ENCODE data around the gene UBE2H. TPM values are rescaled to one million over a fixed set of nuclear protein-coding genes. Genes with fewer than 3 reads are reported as not detected.
"Not testable (repeated sequence)": the region's sequence is repeated elsewhere in the genome, so short reads cannot be mapped to it uniquely, and the experiment has no call there.

Gene UBE2H
- total RNA-seq, 1 donor = 76.3 TPM

GRCh38 chr7:129903935-129904334, 48.8 kb downstream of the UBE2H start:
- Histone ChIP-seq H3K9me3 (ENCODE audit: low read depth, low read length) (no peaks in the 10 kb centered on the region), H3K27me3 (ENCODE audit: insufficient read depth, low read length) (no peaks in the 10 kb centered on the region), H3K4me1 (ENCODE audit: insufficient read depth, low read length) (peaks cover 51% of the 10 kb centered on the region), H3K4me3 (ENCODE audit: low read length) (no peak overlapping the region)

DNA sequence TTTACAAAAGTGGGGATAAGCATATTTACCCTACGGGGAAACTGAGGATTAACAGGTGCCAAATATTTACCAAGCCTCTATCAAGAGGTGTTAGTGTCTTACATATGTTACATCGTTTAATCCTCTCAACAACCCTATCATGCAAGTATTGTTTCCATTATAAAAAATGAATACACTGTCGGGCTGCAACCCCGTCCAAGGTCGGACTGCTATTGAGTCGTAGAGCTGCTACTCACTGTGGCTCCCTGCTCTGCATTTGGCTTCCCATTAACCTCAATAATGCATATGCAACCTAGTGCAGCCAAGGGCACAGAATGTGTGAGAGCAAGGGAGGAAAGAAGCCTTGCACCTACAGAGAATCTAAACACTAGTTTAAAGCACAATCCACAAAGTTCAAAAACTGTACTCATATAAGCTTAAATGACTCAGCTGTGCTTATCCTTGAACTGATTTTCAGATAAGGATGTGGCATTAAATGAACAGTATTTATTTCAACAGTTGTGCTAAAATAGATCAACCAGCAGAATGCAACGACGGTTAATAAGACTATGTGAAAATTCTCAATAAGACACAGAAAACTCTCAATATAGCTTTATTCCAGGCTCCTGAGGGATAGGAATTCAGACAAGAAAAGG, 49.9 kb downstream of the UBE2H start:
- Histone ChIP-seq H3K9me3 (ENCODE audit: low read depth, low read length) (no peaks in the 10 kb centered on the region), H3K4me3 (ENCODE audit: low read length) (no peak overlapping the region), H3K27me3 (ENCODE audit: insufficient read depth, low read length) (no peaks in the 10 kb centered on the region), H3K4me1 (ENCODE audit: insufficient read depth, low read length) (peaks cover 51% of the 10 kb centered on the region)

DNA sequence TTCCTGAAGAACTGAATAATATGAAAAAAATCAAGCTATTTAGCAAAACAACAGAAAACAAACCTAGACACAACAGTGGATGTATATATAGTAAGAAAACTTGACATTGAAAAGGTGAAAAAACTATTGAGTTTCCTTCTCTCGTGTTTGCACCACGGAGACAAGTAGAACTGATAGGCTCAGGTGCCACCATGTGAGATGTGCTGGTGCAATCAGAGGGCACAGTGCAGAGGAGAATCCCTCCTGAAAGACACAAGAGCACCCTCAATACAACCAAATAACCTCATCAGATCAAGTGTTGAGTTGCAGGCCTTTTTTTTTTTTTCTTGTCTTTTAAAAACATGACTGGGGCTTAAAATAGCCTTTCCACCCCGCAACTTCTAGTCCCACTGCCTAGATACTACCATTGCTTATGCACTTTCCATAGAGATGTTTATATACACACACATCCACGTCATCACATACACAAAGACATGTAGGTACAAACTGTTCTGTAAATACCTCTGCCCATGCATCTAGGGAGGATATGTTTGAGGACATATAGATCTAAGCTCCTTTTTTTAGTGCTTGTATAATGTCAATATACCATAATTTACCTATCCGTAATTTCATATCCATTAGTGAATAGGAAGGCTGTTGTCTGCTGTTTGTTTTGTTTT, 54.1 kb downstream of the UBE2H start:
- H3K4me1 ChIP-seq (ENCODE audit: insufficient read depth, low read length) = peaks cover 15% of the 10 kb centered on the region
- no peaks in the 10 kb centered on the region for H3K27me3 ChIP-seq (ENCODE audit: insufficient read depth, low read length)
- H3K9me3 ChIP-seq (ENCODE audit: low read depth, low read length) = no peaks in the 10 kb centered on the region
- no peak overlapping the region for H3K4me3 ChIP-seq (ENCODE audit: low read length)

DNA sequence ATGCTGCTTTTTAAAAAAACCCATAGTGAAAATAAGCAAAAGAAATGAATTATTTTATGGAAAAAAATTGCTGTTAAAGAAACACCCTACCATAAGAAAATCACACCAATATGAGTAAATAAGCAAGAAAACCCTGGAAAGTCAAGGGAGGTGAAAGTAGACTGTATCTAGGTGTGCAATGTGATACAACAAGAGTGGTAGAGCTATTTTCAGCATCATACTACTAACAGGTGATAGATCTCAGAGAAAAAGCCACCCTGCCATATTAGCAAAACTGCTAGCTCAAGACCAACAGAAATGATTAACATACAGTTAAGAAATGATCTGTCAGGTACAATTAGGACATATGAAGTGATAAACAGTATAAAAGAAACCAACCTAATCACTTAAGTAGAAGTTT, 54.8 kb downstream of the UBE2H start:
- Histone ChIP-seq H3K4me3 (ENCODE audit: low read length) (no peak overlapping the region), H3K4me1 (ENCODE audit: insufficient read depth, low read length) (peaks cover 9% of the 10 kb centered on the region), H3K27me3 (ENCODE audit: insufficient read depth, low read length) (no peaks in the 10 kb centered on the region), H3K9me3 (ENCODE audit: low read depth, low read length) (no peaks in the 10 kb centered on the region)

GRCh38 chr7:129896568-129897382, 56.0 kb downstream of the UBE2H start:
- no peaks in the 10 kb centered on the region for H3K4me1 ChIP-seq (ENCODE audit: insufficient read depth, low read length)
- H3K4me3 ChIP-seq (ENCODE audit: low read length) = no peak overlapping the region
- H3K9me3 ChIP-seq (ENCODE audit: low read depth, low read length) = no peaks in the 10 kb centered on the region
- no peaks in the 10 kb centered on the region for H3K27me3 ChIP-seq (ENCODE audit: insufficient read depth, low read length)

GRCh38 chr7:129894184-129894583, 58.6 kb downstream of the UBE2H start:
- not testable (repeated sequence) for H3K9me3 ChIP-seq (ENCODE audit: low read depth, low read length); H3K4me1 ChIP-seq (ENCODE audit: insufficient read depth, low read length); H3K4me3 ChIP-seq (ENCODE audit: low read length); H3K27me3 ChIP-seq (ENCODE audit: insufficient read depth, low read length)

GRCh38 chr7:129890090-129890489, 62.7 kb downstream of the UBE2H start:
- Histone ChIP-seq H3K4me1 (ENCODE audit: insufficient read depth, low read length) (no peaks in the 10 kb centered on the region), H3K9me3 (ENCODE audit: low read depth, low read length) (no peaks in the 10 kb centered on the region), H3K27me3 (ENCODE audit: insufficient read depth, low read length) (no peaks in the 10 kb centered on the region), H3K4me3 (ENCODE audit: low read length) (no peak overlapping the region)

- Histone ChIP-seq H3K4me1 (ENCODE audit: insufficient read depth, low read length) (no peaks in the 10 kb centered on the region), H3K4me3 (ENCODE audit: low read length) (no peak overlapping the region), H3K9me3 (ENCODE audit: low read depth, low read length) (no peaks in the 10 kb centered on the region), H3K27me3 (ENCODE audit: insufficient read depth, low read length) (no peaks in the 10 kb centered on the region)
Measured at GRCh38 chr7:129889133-129889844, 63.5 kb downstream of the UBE2H start.

GRCh38 chr7:129887865-129888264, 64.9 kb downstream of the UBE2H start:
- no peaks in the 10 kb centered on the region for H3K9me3 ChIP-seq (ENCODE audit: low read depth, low read length)
- H3K27me3 ChIP-seq (ENCODE audit: insufficient read depth, low read length) = no peaks in the 10 kb centered on the region
- no peak overlapping the region for H3K4me3 ChIP-seq (ENCODE audit: low read length)
- no peaks in the 10 kb centered on the region for H3K4me1 ChIP-seq (ENCODE audit: insufficient read depth, low read length)

DNA sequence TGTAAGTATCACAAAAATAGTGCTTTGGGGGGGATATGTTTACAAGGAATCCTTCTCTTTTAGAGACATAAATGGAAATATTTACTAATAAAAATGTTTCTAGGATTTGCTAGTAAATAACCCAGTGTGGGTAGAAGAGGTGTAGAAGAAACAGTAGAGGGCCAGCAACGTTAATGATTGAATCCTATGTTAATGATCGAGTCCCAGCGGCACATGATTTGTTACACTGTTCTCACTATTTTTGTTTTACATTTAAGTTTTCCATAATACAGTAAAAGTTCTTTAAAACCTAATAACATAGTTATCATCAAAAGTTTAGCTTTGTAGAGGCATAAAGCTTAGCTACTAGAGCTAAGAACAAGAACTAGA, 66.0 kb downstream of the UBE2H start:
- no peak overlapping the region for H3K4me3 ChIP-seq (ENCODE audit: low read length)
- H3K4me1 ChIP-seq (ENCODE audit: insufficient read depth, low read length) = no peaks in the 10 kb centered on the region
- H3K9me3 ChIP-seq (ENCODE audit: low read depth, low read length) = no peaks in the 10 kb centered on the region
- H3K27me3 ChIP-seq (ENCODE audit: insufficient read depth, low read length) = no peaks in the 10 kb centered on the region

DNA sequence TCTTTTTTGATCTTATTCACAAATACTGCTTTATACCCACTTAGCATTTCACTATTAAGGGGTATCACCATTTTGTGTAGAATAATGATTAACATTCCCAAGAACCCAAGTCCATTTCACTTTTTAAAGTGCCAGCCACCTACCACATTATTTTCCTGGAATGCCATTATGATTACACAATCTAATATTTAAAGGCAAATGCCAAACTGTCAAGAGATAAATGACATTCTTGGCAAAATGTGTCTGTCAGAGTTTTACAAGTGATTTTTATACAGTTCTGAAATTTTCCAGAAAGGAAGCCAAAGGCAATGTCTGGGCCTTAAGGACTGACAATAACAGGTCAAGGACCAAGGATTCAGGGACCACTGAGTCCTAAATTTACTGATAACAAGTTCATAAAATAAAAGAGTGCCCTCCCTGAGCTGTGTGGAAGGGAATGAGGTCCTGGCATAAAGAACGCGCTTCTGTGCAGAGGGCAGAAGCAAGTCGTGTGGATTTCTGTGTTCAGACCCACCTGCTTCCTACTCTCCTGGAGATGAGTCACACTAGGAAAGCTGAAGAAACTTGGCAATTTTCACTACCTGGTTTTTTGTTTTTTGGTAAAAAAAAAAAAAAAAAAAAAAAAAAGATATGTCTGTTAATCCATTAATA, 66.5 kb downstream of the UBE2H start:
- H3K9me3 ChIP-seq (ENCODE audit: low read depth, low read length) = no peaks in the 10 kb centered on the region
- no peaks in the 10 kb centered on the region for H3K27me3 ChIP-seq (ENCODE audit: insufficient read depth, low read length)
- no peak overlapping the region for H3K4me3 ChIP-seq (ENCODE audit: low read length)
- H3K4me1 ChIP-seq (ENCODE audit: insufficient read depth, low read length) = no peaks in the 10 kb centered on the region

- H3K4me3 ChIP-seq (ENCODE audit: low read length) = no peak overlapping the region
- no peaks in the 10 kb centered on the region for H3K27me3 ChIP-seq (ENCODE audit: insufficient read depth, low read length)
- H3K4me1 ChIP-seq (ENCODE audit: insufficient read depth, low read length) = no peaks in the 10 kb centered on the region
- no peaks in the 10 kb centered on the region for H3K9me3 ChIP-seq (ENCODE audit: low read depth, low read length)
Measured at GRCh38 chr7:129884495-129884894, 68.3 kb downstream of the UBE2H start.

GRCh38 chr7:129883151-129883550, 69.6 kb downstream of the UBE2H start:
- no peaks in the 10 kb centered on the region for H3K9me3 ChIP-seq (ENCODE audit: low read depth, low read length)
- H3K4me1 ChIP-seq (ENCODE audit: insufficient read depth, low read length) = peaks cover under 1% of the 10 kb centered on the region
- H3K4me3 ChIP-seq (ENCODE audit: low read length) = no peak overlapping the region
- H3K27me3 ChIP-seq (ENCODE audit: insufficient read depth, low read length) = no peaks in the 10 kb centered on the region

DNA sequence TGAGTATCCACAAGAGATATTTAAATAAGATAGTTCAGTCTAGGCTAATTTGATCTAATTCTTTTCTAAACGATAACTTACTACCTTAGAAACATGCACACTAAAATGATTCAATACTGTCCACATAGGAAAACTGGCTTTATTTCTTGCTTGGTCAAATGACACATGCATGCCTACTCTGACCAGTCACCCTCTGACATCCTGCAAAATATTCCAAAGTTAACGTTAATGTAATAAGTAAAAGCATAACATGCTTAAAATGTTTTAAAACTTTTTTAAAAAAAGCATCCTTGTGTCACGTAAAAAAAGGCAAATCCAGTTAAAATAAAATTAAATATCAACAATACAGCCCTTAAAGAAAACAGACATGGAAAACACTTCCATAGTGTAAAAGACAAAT, 70.2 kb downstream of the UBE2H start:
- Histone ChIP-seq H3K4me1 (ENCODE audit: insufficient read depth, low read length) (peaks cover 4% of the 10 kb centered on the region), H3K9me3 (ENCODE audit: low read depth, low read length) (no peaks in the 10 kb centered on the region), H3K4me3 (ENCODE audit: low read length) (no peak overlapping the region), H3K27me3 (ENCODE audit: insufficient read depth, low read length) (no peaks in the 10 kb centered on the region)
